Measurements from ENCODE around the gene ICAM5. TPM values are rescaled to one million over a fixed set of nuclear protein-coding genes. Genes with fewer than 3 reads are reported as not detected.

ICAM5 gene
- total and polyA plus RNA-seq, 9 of the 15 experiments (the other 6 are each of a cell fraction or from before 2014, with no cell fraction given), result 0.10 to 114 (median 13.7) TPM

GRCh38 chr19:10334588-10335351 is 45.0 kb downstream of the ICAM5 start (continued):
- TF ChIP-seq HDAC3 (IDR thresholded peaks at IDR 0.05; ENCODE audit: borderline replicate concordance, partially characterized antibody) (no peak), GMEB1 (CRISPR knock-in tag; IDR thresholded peaks at IDR 0.05) (no peak), ZMIZ1 (IDR thresholded peaks at IDR 0.05; ENCODE audit: low read depth in 2 of 2, low read length in 2 of 2) (no peak), E2F1 (CRISPR knock-in tag; IDR thresholded peaks at IDR 0.05) (0 out of 2 replicates have a peak, but pooled peaks have one; percentile 11), HNRNPLL (IDR thresholded peaks at IDR 0.05; ENCODE audit: low read depth, low read length, poor library complexity, severe bottlenecking) (peak; percentile 23), ARID4B (CRISPR knock-in tag; IDR thresholded peaks at IDR 0.05) (0 out of 2 replicates have a peak, but pooled peaks have one; percentile 38), HMGXB4 (CRISPR knock-in tag; IDR thresholded peaks at IDR 0.05) (no peak; the same call in 1 of the 2 replicates), NR4A1 (CRISPR knock-in tag; IDR thresholded peaks at IDR 0.05) (no peak), NR4A1 (tag; IDR thresholded peaks at IDR 0.05) (0 out of 2 replicates have a peak, but pooled peaks have one; percentile 20), SIRT6 (IDR thresholded peaks at IDR 0.05; ENCODE audit: low read depth, low read length) (no peak)

All from K562 (cell line).